Ascending aorta (tissue), 2 donors: ENCODE measurements around the gene PDLIM4. TPM values are rescaled to one million over a fixed set of nuclear protein-coding genes. Genes with fewer than 3 reads are reported as not detected.

Source experiments
- DNase-seq, 2 donors: peaks; one replicate each; pipeline ENCODE4 v3.0.0-alpha.2; 2019; ENCODE audit warnings: low spot score in 2 of 2
- H3K27ac ChIP-seq, 2 donors: fragments of 200-600 bp; sonication (generic); one replicate each; pipeline ENCODE4 v1.5.1; 2016 to 2017; ENCODE audit warnings: mild to moderate bottlenecking in 1 of 2
- H3K27me3 ChIP-seq: fragments of 200-600 bp; sonication (generic); one replicate; pipeline ENCODE4 v1.5.1; 2017
- H3K36me3 ChIP-seq, 2 donors: fragments of 200-600 bp; sonication (generic); one replicate each; pipeline ENCODE4 v1.5.1; 2016
- H3K4me1 ChIP-seq, 2 donors: fragments of 200-600 bp; sonication (generic); one replicate each; pipeline ENCODE4 v1.5.1; 2016 to 2017; ENCODE audit warnings: mild to moderate bottlenecking in 1 of 2
- H3K4me3 ChIP-seq, 2 donors: fragments of 200-600 bp; sonication (generic); one replicate each; pipeline ENCODE4 v1.5.1; 2016 to 2017; ENCODE audit warnings: mild to moderate bottlenecking in 1 of 2
- H3K9me3 ChIP-seq, 2 donors: fragments of 200-600 bp; sonication (generic); one replicate each; pipeline ENCODE4 v1.5.1; 2016
- intact Hi-C: fragments of 100-400 bp; cut with DNase I; formaldehyde crosslinking; loops from one replicate; pipeline ENCODE4 v1.15.1; 2023
- total RNA-seq: library from RNA; depleted of rRNA; stranded (reverse); fragments of >200 nt; gene quantifications from one replicate; pipeline ENCODE4 v1.1.0, GENCODE V29; 2016
- TF ChIP-seq, protein P1 (sequence below), 3 experiments: fragments of 200-600 bp in 2 of 3; fragments of 450-650 bp in 1 of 3; sonication (generic) in 2 of 3; IDR thresholded peaks; one replicate each; pipeline ENCODE4 v1.5.1; 2016 to 2019; ENCODE audit warnings: antibody characterized with exemption in 3 of 3, mild to moderate bottlenecking in 1 of 3, moderate library complexity in 1 of 3

PDLIM4 gene
- total RNA-seq, 1 donor from 2014 or later: 49.1 TPM

GRCh38 chr5:132233081-132233480, 24.4 kb upstream of the PDLIM4 start:
- Histone ChIP-seq H3K27ac (no peak overlapping the region), H3K9me3 (no peaks in the 10 kb centered on the region), H3K27me3 (no peaks in the 10 kb centered on the region), H3K36me3 (no peaks in the 10 kb centered on the region), H3K4me1 (no peaks in the 10 kb centered on the region), H3K4me3 (no peak overlapping the region)
- intact Hi-C loops: loop anchor here (10.0 kb wide), 1 partner anchor 62 kb away; the partner anchor contains the start of gene SLC22A4
- TF ChIP-seq, protein P1, sequence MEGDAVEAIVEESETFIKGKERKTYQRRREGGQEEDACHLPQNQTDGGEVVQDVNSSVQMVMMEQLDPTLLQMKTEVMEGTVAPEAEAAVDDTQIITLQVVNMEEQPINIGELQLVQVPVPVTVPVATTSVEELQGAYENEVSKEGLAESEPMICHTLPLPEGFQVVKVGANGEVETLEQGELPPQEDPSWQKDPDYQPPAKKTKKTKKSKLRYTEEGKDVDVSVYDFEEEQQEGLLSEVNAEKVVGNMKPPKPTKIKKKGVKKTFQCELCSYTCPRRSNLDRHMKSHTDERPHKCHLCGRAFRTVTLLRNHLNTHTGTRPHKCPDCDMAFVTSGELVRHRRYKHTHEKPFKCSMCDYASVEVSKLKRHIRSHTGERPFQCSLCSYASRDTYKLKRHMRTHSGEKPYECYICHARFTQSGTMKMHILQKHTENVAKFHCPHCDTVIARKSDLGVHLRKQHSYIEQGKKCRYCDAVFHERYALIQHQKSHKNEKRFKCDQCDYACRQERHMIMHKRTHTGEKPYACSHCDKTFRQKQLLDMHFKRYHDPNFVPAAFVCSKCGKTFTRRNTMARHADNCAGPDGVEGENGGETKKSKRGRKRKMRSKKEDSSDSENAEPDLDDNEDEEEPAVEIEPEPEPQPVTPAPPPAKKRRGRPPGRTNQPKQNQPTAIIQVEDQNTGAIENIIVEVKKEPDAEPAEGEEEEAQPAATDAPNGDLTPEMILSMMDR (IDR thresholded peaks at IDR 0.05): no peak
- peak in 1 of 2 donors; percentile 37 for DNase-seq

GRCh38 chr5:132233811-132234683, 23.4 kb upstream of the PDLIM4 start:
- intact Hi-C loops: loop anchor here (10.0 kb wide), 1 partner anchor 61 kb away; the partner anchor contains the start of gene SLC22A4
- H3K27ac ChIP-seq: no peak overlapping the region
- DNase-seq: peak in 1 of 2 donors; percentile 55
- H3K4me3 ChIP-seq: no peak overlapping the region
- TF ChIP-seq, protein P1 (IDR thresholded peaks at IDR 0.05): no peak
- H3K36me3 ChIP-seq: no peaks in the 10 kb centered on the region
- no peaks in the 10 kb centered on the region for H3K27me3 ChIP-seq
- no peaks in the 10 kb centered on the region for H3K4me1 ChIP-seq
- no peaks in the 10 kb centered on the region for H3K9me3 ChIP-seq

DNA sequence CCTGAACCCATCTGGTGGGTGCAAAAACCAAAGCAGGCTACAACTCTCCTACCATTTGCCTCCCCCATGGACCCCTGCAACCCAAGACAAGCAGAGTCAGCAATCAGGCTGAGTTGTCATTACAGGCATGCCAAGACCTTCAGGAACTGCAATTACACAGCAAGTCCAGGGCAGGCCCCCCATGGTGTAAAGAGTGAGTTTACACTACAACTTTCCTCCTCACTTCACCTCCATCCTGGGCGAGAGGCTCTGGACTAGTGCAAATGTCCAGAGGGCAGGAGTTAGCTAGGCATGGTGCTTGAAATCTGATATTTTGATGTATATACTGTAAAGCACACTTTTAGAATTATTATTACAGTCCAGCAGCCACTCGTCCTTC, 22.8 kb upstream of the PDLIM4 start:
- Histone ChIP-seq H3K27ac (no peak overlapping the region), H3K4me1 (no peaks in the 10 kb centered on the region), H3K4me3 (no peak overlapping the region), H3K36me3 (no peaks in the 10 kb centered on the region), H3K9me3 (no peaks in the 10 kb centered on the region), H3K27me3 (no peaks in the 10 kb centered on the region)
- DNase-seq: no peak
- intact Hi-C loops: loop anchor here (10.0 kb wide), 1 partner anchor 60 kb away; the partner anchor contains the start of gene SLC22A4
- TF ChIP-seq, protein P1 (IDR thresholded peaks at IDR 0.05): no peak

GRCh38 chr5:132235340-132235739, 22.2 kb upstream of the PDLIM4 start:
- Histone ChIP-seq H3K27me3 (no peaks in the 10 kb centered on the region), H3K4me3 (no peak overlapping the region), H3K36me3 (no peaks in the 10 kb centered on the region), H3K4me1 (no peaks in the 10 kb centered on the region), H3K9me3 (no peaks in the 10 kb centered on the region), H3K27ac (no peak overlapping the region)
- no peak for DNase-seq
- TF ChIP-seq, protein P1 (IDR thresholded peaks at IDR 0.05): no peak
- intact Hi-C loops: loop anchor here (10.0 kb wide), 1 partner anchor 59 kb away; the partner anchor contains the start of gene SLC22A4

DNA sequence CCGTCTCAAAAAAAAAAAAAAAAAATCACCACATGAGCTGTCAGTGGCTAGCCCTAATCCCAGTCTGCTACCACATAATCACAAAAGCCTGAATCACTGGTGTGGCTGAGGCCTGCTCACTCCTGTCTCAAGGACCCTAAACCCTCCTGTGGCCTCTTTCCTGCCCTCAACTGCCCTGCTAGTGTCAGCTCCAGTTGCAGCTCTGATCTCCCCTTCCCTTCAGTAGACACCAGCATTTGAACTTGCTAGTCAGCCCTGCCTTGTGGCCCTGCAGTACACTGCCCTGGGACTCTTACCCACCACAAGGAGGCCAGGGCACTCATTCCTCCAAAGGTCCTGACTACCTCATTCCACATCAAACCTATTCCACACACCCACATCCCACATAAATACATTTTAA, 20.4 kb upstream of the PDLIM4 start:
- DNase-seq: peak in 1 of 2 donors; percentile 52
- Histone ChIP-seq H3K27ac (no peak overlapping the region), H3K27me3 (no peaks in the 10 kb centered on the region), H3K9me3 (no peaks in the 10 kb centered on the region), H3K4me1 (no peaks in the 10 kb centered on the region), H3K36me3 (no peaks in the 10 kb centered on the region), H3K4me3 (no peak overlapping the region)
- TF ChIP-seq, protein P1 (IDR thresholded peaks at IDR 0.05): no peak
- intact Hi-C loops: loop anchor here (10.0 kb wide), 1 partner anchor 58 kb away; the partner anchor contains the start of gene SLC22A4
